Adrenal gland (tissue), 12 donors: Measurements from ENCODE around the gene OPCML. TPM values are rescaled to one million over a fixed set of nuclear protein-coding genes. Genes with fewer than 3 reads are reported as not detected.

Experiments
- DNase-seq, 7 donors: peaks; one replicate each; pipeline ENCODE4 v3.0.0-alpha.2; 2019 to 2020
- H3K27ac ChIP-seq, 5 donors: fragments of 200-600 bp; sonication (generic) in 4 of 5; 1 replicate in 3 of 5; 2 replicates in 2 of 5; pipeline versions ENCODE4 v1.5.1 to v1.8.0; 2016 to 2020; ENCODE audit warnings: mild to moderate bottlenecking in 1 of 5
- H3K27me3 ChIP-seq: fragments of 200-600 bp; 2 replicates; pipeline ENCODE4 v1.8.0; 2021
- H3K36me3 ChIP-seq, 2 donors: fragments of 200-600 bp; replicated peaks in 1 of 2; 1 replicate in 1 of 2; 2 replicates in 1 of 2; pipeline versions ENCODE4 v1.5.1 to v1.8.0; 2018 to 2022
- H3K4me1 ChIP-seq, 2 donors: fragments of 200-600 bp; replicated peaks in 1 of 2; 1 replicate in 1 of 2; 2 replicates in 1 of 2; pipeline versions ENCODE4 v1.5.1 to v1.8.0; 2018 to 2021
- H3K4me3 ChIP-seq, 4 donors: fragments of 200-600 bp; sonication (generic) in 3 of 4; one replicate each; pipeline ENCODE4 v1.5.1; 2016 to 2018
- H3K9me3 ChIP-seq, 3 donors: fragments of 200-600 bp; sonication (generic) in 1 of 3; replicated peaks in 1 of 3; 1 replicate in 2 of 3; 2 replicates in 1 of 3; pipeline versions ENCODE4 v1.5.1 to v1.8.0; 2016 to 2021
- POLR2A ChIP-seq, 2 donors: fragments of 450-650 bp; IDR thresholded peaks; one replicate each; pipeline ENCODE4 v1.6.1; 2017; ENCODE audit warnings: antibody characterized with exemption in 2 of 2, mild to moderate bottlenecking in 2 of 2, moderate library complexity in 1 of 2
- whole genome bisulfite sequencing, 4 donors: extraction: QIAGEN DNeasy Blood & Tissue Kit in 2 of 4; methylation state at CpG; one replicate each; pipeline versions ENCODE4 v1.1.5 to v1.1.7; 2013 to 2017; 5-methylcytosine and 5-hydroxymethylcytosine counted together
- intact Hi-C, 2 donors: fragments of 100-400 bp; cut with DNase I; formaldehyde crosslinking; loops; one replicate each; pipeline versions ENCODE4 v1.14.1 to v1.15.0; 2022 to 2023
- polyA plus RNA-seq, 3 donors: library from polyadenylated mRNA; stranded (reverse); fragments of 200-250 nt in 2 of 3; fragments of 350-450 nt in 1 of 3; fragmentation: Illumina TruSeq in 1 of 3; extraction: RNeasy Lipid Tissue Mini Kit (QIAGEN cat#74804) in 1 of 3; gene quantifications; one replicate each; pipeline ENCODE4 v1.2.3, GENCODE V29; 2013 to 2014
- total RNA-seq, 9 donors: library from RNA; depleted of rRNA in 4 of 9; stranded (reverse); fragments of >200 nt in 4 of 9; fragments of 120-200 nt in 1 of 9; fragmentation: NEBNext Ultra II Directional in 1 of 9; extraction: Animal tissue kit (Norgen Biotek cat#: 25700) in 1 of 9; gene quantifications; one replicate each; pipeline versions ENCODE4 v1.1.0 to v1.2.4, GENCODE V29; 2013 to 2023
- TF ChIP-seq, protein P1 (sequence below), 6 experiments: fragments of 450-650 bp in 4 of 6; fragments of 200-600 bp in 2 of 6; sonication (generic) in 1 of 6; IDR thresholded peaks; 1 replicate in 5 of 6; 2 replicates in 1 of 6; pipeline versions ENCODE4 v1.5.1 to v1.8.0; 2016 to 2021; ENCODE audit warnings: antibody characterized with exemption in 6 of 6, mild to moderate bottlenecking in 2 of 6, moderate library complexity in 1 of 6
- donor health status: healthy with polysubstance abuse.
- donor health status: Bipolar disorder and iron deficiency.
- donor health status: DM: yes; HTN: yes; CAD: no.
- donor health status: DM: no; HTN: no; CAD: no.
- donor health status: DM: no; HTN: no; CAD: no.
- donor health status: DM: yes; HTN: yes; CAD: no.

The OPCML gene
- total and polyA plus RNA-seq, 12 donors = 0.10 to 5.5 (median 0.72) TPM; not detected in 5

DNA sequence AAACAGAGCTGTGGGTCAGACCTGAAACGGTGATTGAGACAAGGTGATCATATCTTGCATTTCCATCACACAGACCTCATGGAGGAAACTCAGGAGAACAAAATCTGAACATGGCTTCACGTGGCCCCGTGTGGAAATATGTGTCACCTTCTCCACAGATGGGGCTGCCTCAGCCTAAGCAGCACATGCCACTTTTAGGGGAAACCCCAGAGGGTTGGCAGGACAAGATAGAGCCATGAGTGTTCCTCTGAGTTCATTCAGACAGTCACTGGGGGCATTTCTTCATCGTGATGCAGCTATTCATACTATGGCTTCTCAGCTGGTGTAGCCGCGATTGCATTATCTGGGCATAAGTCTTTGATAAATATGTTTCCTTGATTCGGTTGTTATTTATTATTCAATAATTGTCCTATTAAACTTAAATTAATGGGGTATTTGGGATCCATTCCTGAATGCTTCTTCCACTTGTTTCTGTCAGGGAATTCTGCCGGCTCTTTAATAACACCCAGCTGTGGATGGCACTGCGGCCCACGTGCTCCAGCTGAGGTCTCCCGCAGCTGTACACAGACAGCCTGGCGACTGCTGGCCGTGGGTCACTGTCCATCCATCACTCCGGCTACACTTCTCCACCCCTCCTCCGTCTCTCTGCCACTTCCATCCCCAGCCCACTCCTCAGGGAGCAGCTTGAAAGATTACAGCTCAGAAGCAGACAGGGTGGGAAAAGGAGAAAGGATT lies 485.1 kb downstream of the OPCML start:
- no peaks in the 10 kb centered on the region for H3K4me1 ChIP-seq
- no peak overlapping the region for H3K27ac ChIP-seq
- TF ChIP-seq, protein P1, sequence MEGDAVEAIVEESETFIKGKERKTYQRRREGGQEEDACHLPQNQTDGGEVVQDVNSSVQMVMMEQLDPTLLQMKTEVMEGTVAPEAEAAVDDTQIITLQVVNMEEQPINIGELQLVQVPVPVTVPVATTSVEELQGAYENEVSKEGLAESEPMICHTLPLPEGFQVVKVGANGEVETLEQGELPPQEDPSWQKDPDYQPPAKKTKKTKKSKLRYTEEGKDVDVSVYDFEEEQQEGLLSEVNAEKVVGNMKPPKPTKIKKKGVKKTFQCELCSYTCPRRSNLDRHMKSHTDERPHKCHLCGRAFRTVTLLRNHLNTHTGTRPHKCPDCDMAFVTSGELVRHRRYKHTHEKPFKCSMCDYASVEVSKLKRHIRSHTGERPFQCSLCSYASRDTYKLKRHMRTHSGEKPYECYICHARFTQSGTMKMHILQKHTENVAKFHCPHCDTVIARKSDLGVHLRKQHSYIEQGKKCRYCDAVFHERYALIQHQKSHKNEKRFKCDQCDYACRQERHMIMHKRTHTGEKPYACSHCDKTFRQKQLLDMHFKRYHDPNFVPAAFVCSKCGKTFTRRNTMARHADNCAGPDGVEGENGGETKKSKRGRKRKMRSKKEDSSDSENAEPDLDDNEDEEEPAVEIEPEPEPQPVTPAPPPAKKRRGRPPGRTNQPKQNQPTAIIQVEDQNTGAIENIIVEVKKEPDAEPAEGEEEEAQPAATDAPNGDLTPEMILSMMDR (IDR thresholded peaks at IDR 0.05) = no peak
- no peak for TF ChIP-seq POLR2A (IDR thresholded peaks at IDR 0.05)
- H3K27me3 ChIP-seq = no peaks in the 10 kb centered on the region
- H3K4me3 ChIP-seq = no peak overlapping the region
- WGBS, 4 donors = 49 to 59% (median 52%) methylated on average over 15 of the region's 15 CpGs
- no peaks in the 10 kb centered on the region for H3K9me3 ChIP-seq
- intact Hi-C loops = no loop called here
- DNase-seq = no peak
- no peaks in the 10 kb centered on the region for H3K36me3 ChIP-seq

DNA sequence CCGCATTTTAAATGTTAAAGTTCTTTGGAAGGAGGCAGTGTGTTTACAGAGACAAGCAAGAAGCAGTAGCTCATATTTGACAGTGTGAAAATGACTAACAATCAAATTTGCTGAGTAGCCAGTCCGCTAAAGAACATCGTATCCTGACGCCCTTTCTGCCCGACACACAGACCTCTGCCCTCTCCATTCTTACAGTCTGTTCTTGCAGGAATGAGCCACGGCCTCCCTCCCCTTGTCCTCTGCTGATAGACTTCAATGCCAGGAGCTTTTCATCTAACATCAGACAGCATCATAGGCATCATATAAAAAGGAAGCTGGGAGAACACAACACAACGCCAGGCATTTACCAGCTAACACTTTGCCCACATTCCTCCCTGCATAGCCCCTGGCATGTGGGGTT lies 486.0 kb downstream of the OPCML start:
- Histone ChIP-seq H3K9me3 (no peaks in the 10 kb centered on the region), H3K4me3 (no peak overlapping the region), H3K36me3 (no peaks in the 10 kb centered on the region), H3K27me3 (no peaks in the 10 kb centered on the region), H3K27ac (no peak overlapping the region), H3K4me1 (no peaks in the 10 kb centered on the region)
- WGBS, 4 donors = 48 to 66% (median 56%) methylated on average over 7 of the region's 7 CpGs
- intact Hi-C loops = no loop called here
- no peak for TF ChIP-seq POLR2A (IDR thresholded peaks at IDR 0.05)
- TF ChIP-seq, protein P1 (IDR thresholded peaks at IDR 0.05) = no peak
- DNase-seq = no peak

DNA sequence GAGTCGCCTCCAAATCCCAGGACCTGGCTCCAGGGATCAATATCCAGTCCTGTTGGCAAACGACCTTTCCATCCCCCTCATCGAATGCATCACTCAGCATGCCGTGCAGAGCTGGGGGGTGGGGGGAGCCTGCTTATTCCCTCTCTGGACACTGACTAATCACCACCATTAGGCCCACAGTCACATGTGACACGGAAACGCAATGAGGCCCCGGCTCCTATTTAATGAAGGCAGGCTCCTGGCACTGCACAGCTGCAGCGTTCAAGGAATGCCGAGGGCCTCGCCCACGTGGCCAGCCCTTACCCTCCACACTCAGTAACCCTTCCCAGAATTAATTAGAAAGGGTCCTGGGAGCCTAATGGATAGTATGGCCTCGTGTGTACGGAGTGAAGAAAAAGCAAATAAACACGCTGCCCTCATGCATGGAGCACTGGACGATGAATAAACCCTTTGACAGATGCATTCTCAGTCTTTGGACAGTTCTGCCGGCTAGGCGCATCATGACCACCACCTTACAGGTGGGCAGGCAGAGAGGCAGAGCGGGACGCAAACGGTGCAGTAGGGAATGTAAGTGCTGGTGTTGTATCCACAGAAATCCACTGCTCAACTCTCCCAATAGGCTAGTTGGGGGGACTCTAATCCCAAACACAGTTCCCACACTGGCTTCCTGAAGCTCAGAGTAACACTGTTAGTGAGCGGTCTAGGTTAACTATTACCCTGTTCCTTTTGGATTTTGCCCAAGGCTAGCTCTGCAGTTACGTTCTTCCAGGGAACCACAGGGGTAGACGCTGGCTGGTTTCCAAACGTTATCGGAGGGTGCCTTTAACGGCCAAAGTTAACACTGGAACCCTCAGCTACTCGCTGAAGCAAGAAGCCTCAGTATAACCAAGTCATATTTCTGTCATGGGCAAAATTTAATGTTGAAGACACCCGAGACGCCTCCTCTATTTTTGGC lies 490.1 kb downstream of the OPCML start:
- Histone ChIP-seq H3K36me3 (no peaks in the 10 kb centered on the region), H3K4me1 (no peaks in the 10 kb centered on the region), H3K9me3 (no peaks in the 10 kb centered on the region), H3K4me3 (no peak overlapping the region), H3K27me3 (no peaks in the 10 kb centered on the region), H3K27ac (no peak overlapping the region)
- intact Hi-C loops = no loop called here
- WGBS, 4 donors = 60 to 67% (median 66%) methylated on average over 27 to 29 of the region's 29 CpGs
- no peak for TF ChIP-seq POLR2A (IDR thresholded peaks at IDR 0.05)
- TF ChIP-seq, protein P1 (IDR thresholded peaks at IDR 0.05) = no peak
- no peak for DNase-seq

DNA sequence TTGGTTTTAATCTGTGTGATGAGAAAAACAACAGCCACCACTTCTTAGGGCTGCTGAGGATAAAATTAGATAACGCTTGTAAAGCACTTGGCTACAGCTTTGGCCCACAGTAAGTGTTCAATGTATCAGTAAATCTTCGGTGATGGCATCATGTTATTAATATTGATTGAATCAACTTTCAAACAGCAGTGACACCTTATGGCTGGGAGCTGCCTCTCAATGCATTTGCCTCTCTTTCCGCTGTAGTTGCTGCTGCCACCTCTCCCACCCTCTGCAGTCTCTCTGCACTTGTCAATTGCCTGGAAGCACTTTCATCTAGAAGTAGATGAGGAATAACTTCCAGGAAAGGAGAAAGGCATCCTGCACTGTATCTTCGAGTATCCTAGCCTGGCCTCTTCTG lies 491.1 kb downstream of the OPCML start:
- H3K4me1 ChIP-seq = no peaks in the 10 kb centered on the region
- TF ChIP-seq, protein P1 (IDR thresholded peaks at IDR 0.05) = no peak
- no peak for TF ChIP-seq POLR2A (IDR thresholded peaks at IDR 0.05)
- H3K36me3 ChIP-seq = no peaks in the 10 kb centered on the region
- no peaks in the 10 kb centered on the region for H3K27me3 ChIP-seq
- intact Hi-C loops = no loop called here
- H3K4me3 ChIP-seq = no peak overlapping the region
- no peaks in the 10 kb centered on the region for H3K9me3 ChIP-seq
- 44 to 75% (median 68%) methylated on average over 4 of the region's 4 CpGs for WGBS, 4 donors
- no peak overlapping the region for H3K27ac ChIP-seq
- no peak for DNase-seq
